OCI-LY3 (cell line): Measurements from ENCODE around the gene GPR176.

Experiments used
- CTCF ChIP-seq: fragments of 200-600, 300-600 bp; sonication (generic); IDR thresholded peaks from 2 replicates; pipeline ENCODE4 v1.5.1; 2014; ENCODE audit warnings: antibody characterized with exemption, low read length, low read depth
- EZH2phosphoT487 ChIP-seq: fragments of 200-600 bp; shearing (Covaris generic); IDR thresholded peaks from 2 replicates; pipeline ENCODE4 v1.6.1; 2018; ENCODE audit warnings: antibody characterized with exemption, mixed run types, low read depth

DNA sequence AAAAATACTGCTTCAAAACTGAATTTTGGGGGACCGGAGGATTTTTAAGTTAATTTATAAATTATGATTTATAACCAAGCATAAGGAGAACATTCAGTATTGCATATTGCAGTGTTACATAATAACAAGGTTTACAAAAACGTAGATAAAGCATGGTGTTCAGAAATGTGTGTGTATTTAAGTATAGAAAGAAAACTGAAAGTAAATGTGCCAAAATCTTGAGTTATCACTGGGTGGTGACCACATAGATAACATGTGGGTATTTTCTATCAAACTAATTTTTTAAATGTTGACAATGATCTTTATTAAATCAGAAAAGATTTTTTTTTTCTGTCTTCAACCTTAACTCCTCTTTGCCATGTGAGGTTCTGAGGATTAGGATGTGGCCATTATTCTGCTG, 46.5 kb upstream of the GPR176 start:
- TF ChIP-seq EZH2phosphoT487 (no peak), CTCF (no peak)
